Heart left ventricle (tissue), 13 donors: ENCODE data around the gene OTOP3.

Experiments used
- POLR2A ChIP-seq, 2 donors: fragments of 450-650 bp; IDR thresholded peaks; one replicate each; pipeline ENCODE4 v1.6.1; 2017; ENCODE audit warnings: antibody characterized with exemption in 2 of 2, mild to moderate bottlenecking in 2 of 2, moderate library complexity in 2 of 2
- TF ChIP-seq, protein P1 (sequence below), 12 donors: fragments of 200-600 bp; sonication (generic) in 4 of 12; IDR thresholded peaks; one replicate each; pipeline versions ENCODE4 v1.5.0 to v1.8.0; 2018 to 2022; ENCODE audit warnings: antibody characterized with exemption in 12 of 12, mild to moderate bottlenecking in 5 of 12
- donor health status: ischemic (EF 13 %, LVEDD 7.1; RV severe dilation, severe dysfunction).
- donor health status: DM: no; HTN: yes; CAD: no.
- donor health status: DM: no; HTN: no; CAD: no.
- donor health status: ischemic (EF 25% LVEDD 6.9; RV normal size, moderate dysfunction).
- donor health status: ischemic (EF 25% LVEDD 5.7; RV mildly dilated, moderate dysfunction).
- donor health status: ischemic (EF 35%, LVEDD 5.7; RV mildly dilated, moderate dysfunction).
- donor health status: nonischemic (EF 11% LVEDD 7.7; RV severe dilation, severe dysfunction).
- donor health status: DM: yes; HTN: yes; CAD: no.
- donor health status: PGD.
- donor health status: ischemic (EF 29% LVEDD 5.4; RV normal size, mild dysfunction).
- donor health status: nonischemic (EF 23%, LVEDD 6.1; RV moderate dilation, normal function).

DNA sequence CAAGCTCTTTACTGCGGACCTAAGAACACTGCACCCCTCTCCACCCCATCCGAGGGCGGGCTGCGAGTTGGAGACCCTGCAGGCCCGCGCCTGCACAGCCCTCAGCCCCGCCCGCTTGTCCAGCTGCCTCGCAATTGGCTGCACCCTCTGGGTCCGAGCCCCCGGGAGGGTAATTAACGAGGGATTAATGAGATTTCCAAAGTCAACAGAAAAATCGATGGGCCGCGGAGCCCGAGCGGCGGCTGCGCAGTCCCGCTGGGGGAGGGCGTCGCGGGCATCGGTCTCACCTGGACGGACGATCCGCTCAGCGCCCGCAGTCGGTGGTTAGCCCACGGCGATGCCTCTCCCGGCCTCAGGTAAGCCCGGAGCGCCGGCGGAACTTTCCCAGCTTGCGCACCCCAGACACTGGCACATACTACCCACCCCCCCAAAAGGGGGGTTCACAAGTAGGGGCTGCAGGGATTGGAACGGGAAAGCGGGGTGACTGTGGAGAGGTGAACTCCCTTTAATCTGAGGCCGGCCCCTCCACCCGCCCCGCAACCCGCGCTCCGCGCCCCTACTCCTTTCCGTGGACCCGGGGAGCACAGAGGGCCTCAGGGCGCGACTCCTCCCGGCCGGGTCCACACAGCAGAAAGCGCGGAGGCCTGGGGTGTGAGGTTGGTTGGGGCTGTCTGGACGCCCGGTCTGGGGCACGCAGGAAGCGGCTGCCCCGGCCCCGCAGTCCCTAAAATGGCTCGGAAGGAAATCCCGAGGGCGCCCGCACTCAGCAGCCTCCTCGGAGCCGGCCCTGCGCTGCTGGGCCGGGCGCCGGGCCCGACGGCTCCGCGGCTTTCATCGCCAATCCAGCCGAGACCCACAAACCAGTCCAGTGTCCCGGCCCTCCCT lies at the start of gene OTOP3:
- TF ChIP-seq, protein P1, sequence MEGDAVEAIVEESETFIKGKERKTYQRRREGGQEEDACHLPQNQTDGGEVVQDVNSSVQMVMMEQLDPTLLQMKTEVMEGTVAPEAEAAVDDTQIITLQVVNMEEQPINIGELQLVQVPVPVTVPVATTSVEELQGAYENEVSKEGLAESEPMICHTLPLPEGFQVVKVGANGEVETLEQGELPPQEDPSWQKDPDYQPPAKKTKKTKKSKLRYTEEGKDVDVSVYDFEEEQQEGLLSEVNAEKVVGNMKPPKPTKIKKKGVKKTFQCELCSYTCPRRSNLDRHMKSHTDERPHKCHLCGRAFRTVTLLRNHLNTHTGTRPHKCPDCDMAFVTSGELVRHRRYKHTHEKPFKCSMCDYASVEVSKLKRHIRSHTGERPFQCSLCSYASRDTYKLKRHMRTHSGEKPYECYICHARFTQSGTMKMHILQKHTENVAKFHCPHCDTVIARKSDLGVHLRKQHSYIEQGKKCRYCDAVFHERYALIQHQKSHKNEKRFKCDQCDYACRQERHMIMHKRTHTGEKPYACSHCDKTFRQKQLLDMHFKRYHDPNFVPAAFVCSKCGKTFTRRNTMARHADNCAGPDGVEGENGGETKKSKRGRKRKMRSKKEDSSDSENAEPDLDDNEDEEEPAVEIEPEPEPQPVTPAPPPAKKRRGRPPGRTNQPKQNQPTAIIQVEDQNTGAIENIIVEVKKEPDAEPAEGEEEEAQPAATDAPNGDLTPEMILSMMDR (IDR thresholded peaks at IDR 0.05): no peak
- no peak for TF ChIP-seq POLR2A (IDR thresholded peaks at IDR 0.05)
